GM12878 (cell line): ENCODE measurements around the gene TMEM192.

Experiments used
- CREB1 ChIP-seq: IDR thresholded peaks from 2 replicates; pipeline ENCODE4 v1.6.1; 2012; ENCODE audit warnings: low read depth, mild to moderate bottlenecking, inconsistent platforms
- CTCF ChIP-seq, 3 experiments: IDR thresholded peaks in 2 of 3; conservative IDR thresholded peaks in 1 of 3; 2 replicates each; pipeline ENCODE4 v1.5.1; 2011; ENCODE audit warnings: low read depth in 3 of 3, low read length in 3 of 3, mild to moderate bottlenecking in 3 of 3, control low read depth in 2 of 3, moderate library complexity in 2 of 3, inconsistent platforms in 1 of 3, mixed read lengths in 1 of 3; ENCODE audit not compliant: control insufficient read depth in 2 of 3, insufficient read depth in 1 of 3; ENCODE audit errors: extremely low read depth in 1 of 3
- EP300 ChIP-seq, 2 experiments: fragments of 150-350 bp in 1 of 2; IDR thresholded peaks; 2 replicates each; pipeline ENCODE4 v1.6.1; 2011 to 2012; ENCODE audit warnings: low read depth in 2 of 2, low read length in 2 of 2, borderline replicate concordance in 1 of 2, improper control_type of control experiment in 1 of 2, inconsistent platforms in 1 of 2; ENCODE audit not compliant: control insufficient read depth in 1 of 2
- NRF1 ChIP-seq: conservative IDR thresholded peaks from 2 replicates; pipeline ENCODE4 v1.6.1; 2011; ENCODE audit warnings: mild to moderate bottlenecking, low read depth, low read length, improper control_type of control experiment
- POLR2AphosphoS5 ChIP-seq: IDR thresholded peaks from 2 replicates; pipeline ENCODE4 v1.6.1; 2011; ENCODE audit warnings: mild to moderate bottlenecking, low read length, inconsistent platforms
- SIN3A ChIP-seq: IDR thresholded peaks from 2 replicates; pipeline ENCODE4 v1.6.1; 2012; ENCODE audit warnings: low read depth, low read length, improper control_type of control experiment
- SMARCA5 ChIP-seq: fragments of 450-650 bp; IDR thresholded peaks from 2 replicates; pipeline ENCODE4 v1.6.1; 2017; ENCODE audit warnings: mild to moderate bottlenecking
- SP1 ChIP-seq: IDR thresholded peaks from one replicate; pipeline ENCODE4 v1.6.1; 2011; ENCODE audit warnings: low read depth, low read length

GRCh38 chr4:165070560-165070959 is 42.1 kb downstream of the TMEM192 start:
- TF ChIP-seq POLR2AphosphoS5 (no peak), SIN3A (no peak), CREB1 (no peak), SP1 (no peak), SMARCA5 (no peak), CTCF (IDR thresholded peaks at IDR 0.05 in 2 of 3, conservative IDR thresholded peaks at IDR 0.05 in 1 of 3; ENCODE audit: control insufficient read depth in 2 of 3, extremely low read depth in 1 of 3, insufficient read depth in 1 of 3, low read depth in 3 of 3, low read length in 3 of 3) (no peak), EP300 (IDR thresholded peaks at IDR 0.05; ENCODE audit: borderline replicate concordance in 1 of 2, control insufficient read depth in 1 of 2, low read depth in 2 of 2, low read length in 2 of 2) (no peak), NRF1 (no peak)
